ENCODE results near the gene SLC34A1. TPM values are rescaled to one million over a fixed set of nuclear protein-coding genes. Genes with fewer than 3 reads are reported as not detected.

The SLC34A1 gene
- polyA plus RNA-seq, 6 donors from 2014 or later, result not detected

- H3K9me3 Mint-ChIP-seq, result no peaks in the 10 kb centered on the region
- H3K36me3 Mint-ChIP-seq, result no peaks in the 10 kb centered on the region
- ATAC-seq (ENCODE audit: low read depth in 2 of 2), result no peak
- peaks cover 36 to 45% (median 40%) of the 10 kb centered on the region in 3 donors for H3K4me1 Mint-ChIP-seq
- peak overlapping the region; percentile 83 to 100 (median 92) for H3K4me3 Mint-ChIP-seq
- H3K27me3 Mint-ChIP-seq, result no peaks in the 10 kb centered on the region
- H3K27ac Mint-ChIP-seq, result peak overlapping the region; percentile 91 to 99 (median 98)
- no peak for DNase-seq
These were observed 41.1 kb downstream of the SLC34A1 start for GRCh38 chr5:177425196-177425800.

GRCh38 chr5:177425801-177426565 lies 41.7 kb downstream of the SLC34A1 start:
- DNase-seq (peak; percentile 100), ATAC-seq (ENCODE audit: low read depth in 2 of 2) (peak; percentile 80 to 81)
- H3K27me3 Mint-ChIP-seq, result no peaks in the 10 kb centered on the region
- no peaks in the 10 kb centered on the region for H3K36me3 Mint-ChIP-seq
- H3K27ac Mint-ChIP-seq, result peak overlapping the region; percentile 96 to 99 (median 98)
- H3K9me3 Mint-ChIP-seq, result no peaks in the 10 kb centered on the region
- H3K4me1 Mint-ChIP-seq, result peaks cover 43 to 52% (median 47%) of the 10 kb centered on the region in 3 donors
- peak overlapping the region; percentile 83 to 100 (median 92) for H3K4me3 Mint-ChIP-seq

- Mint-ChIP-seq H3K4me3 (peak within 1 kb of the TSS; percentile 83 to 100 (median 93)), H3K4me1 (peaks cover 49 to 59% (median 54%) of the 10 kb centered on the region in 3 donors)
These were observed 42.5 kb downstream of the SLC34A1 start, which contains the start of gene GRK6 for GRCh38 chr5:177426566-177427210. TSS of gene GRK6 (plus strand) at chr5:177426676. CDS start at chr5:177426846, 170 bp downstream.

GRCh38 chr5:177427211-177427822 lies 43.1 kb downstream of the SLC34A1 start:
- ATAC-seq (ENCODE audit: low read depth in 2 of 2), result no peak
- peak overlapping the region; percentile 83 to 97 (median 93) for H3K4me3 Mint-ChIP-seq
- no peaks in the 10 kb centered on the region for H3K36me3 Mint-ChIP-seq
- H3K9me3 Mint-ChIP-seq, result no peaks in the 10 kb centered on the region
- peak overlapping the region; percentile 95 to 99 (median 96) for H3K27ac Mint-ChIP-seq
- DNase-seq, result no peak
- no peaks in the 10 kb centered on the region for H3K27me3 Mint-ChIP-seq
- H3K4me1 Mint-ChIP-seq, result peaks cover 53 to 65% (median 59%) of the 10 kb centered on the region in 3 donors

More at GRCh38 chr5:177426566-177427210, 42.5 kb downstream of the SLC34A1 start, which contains the start of gene GRK6:
- Mint-ChIP-seq H3K36me3 (no peaks in the 10 kb centered on the region), H3K27ac (peak within 1 kb of the TSS; percentile 96 to 99 (median 98)), H3K9me3 (no peaks in the 10 kb centered on the region), H3K27me3 (no peaks in the 10 kb centered on the region)
- ATAC-seq (ENCODE audit: low read depth in 2 of 2), result peak; percentile 11 to 13
- peak; percentile 78 for DNase-seq

GRCh38 chr5:177427919-177428573 lies 43.8 kb downstream of the SLC34A1 start:
- peak overlapping the region; percentile 83 to 97 (median 93) for H3K4me3 Mint-ChIP-seq
- no peaks in the 10 kb centered on the region for H3K27me3 Mint-ChIP-seq
- ATAC-seq (ENCODE audit: low read depth in 2 of 2) (no peak), DNase-seq (no peak)
- peaks cover 53 to 70% (median 63%) of the 10 kb centered on the region in 3 donors for H3K4me1 Mint-ChIP-seq
- H3K9me3 Mint-ChIP-seq, result no peaks in the 10 kb centered on the region
- H3K27ac Mint-ChIP-seq, result peak overlapping the region; percentile 95 to 99 (median 96)
- H3K36me3 Mint-ChIP-seq, result no peaks in the 10 kb centered on the region

- peaks cover 53 to 74% (median 67%) of the 10 kb centered on the region in 3 donors for H3K4me1 Mint-ChIP-seq
- DNase-seq, result no peak
- H3K4me3 Mint-ChIP-seq, result peak overlapping the region; percentile 83 to 97 (median 93)
- no peak for ATAC-seq (ENCODE audit: low read depth in 2 of 2)
- H3K27me3 Mint-ChIP-seq, result no peaks in the 10 kb centered on the region
- H3K27ac Mint-ChIP-seq, result peak overlapping the region; percentile 77 to 99 (median 96)
- H3K9me3 Mint-ChIP-seq, result no peaks in the 10 kb centered on the region
- H3K36me3 Mint-ChIP-seq, result no peaks in the 10 kb centered on the region
These were observed 44.5 kb downstream of the SLC34A1 start for GRCh38 chr5:177428574-177429217.

GRCh38 chr5:177429248-177430040 lies 45.2 kb downstream of the SLC34A1 start:
- H3K9me3 Mint-ChIP-seq, result no peaks in the 10 kb centered on the region
- ATAC-seq (ENCODE audit: low read depth in 2 of 2), result peak; percentile 7 to 10
- H3K27me3 Mint-ChIP-seq, result no peaks in the 10 kb centered on the region
- peak; percentile 80 for DNase-seq
- H3K4me3 Mint-ChIP-seq, result peak overlapping the region; percentile 83 to 97 (median 93)
- H3K36me3 Mint-ChIP-seq, result no peaks in the 10 kb centered on the region
- H3K27ac Mint-ChIP-seq, result peak overlapping the region; percentile 77 to 99 (median 96)
- H3K4me1 Mint-ChIP-seq, result peaks cover 53 to 74% (median 67%) of the 10 kb centered on the region in 3 donors

GRCh38 chr5:177430140-177430951 lies 46.1 kb downstream of the SLC34A1 start:
- Mint-ChIP-seq H3K36me3 (no peaks in the 10 kb centered on the region), H3K27me3 (no peaks in the 10 kb centered on the region), H3K4me3 (peak overlapping the region; percentile 83 to 97 (median 93)), H3K27ac (peak overlapping the region; percentile 77 to 99 (median 97)), H3K9me3 (no peaks in the 10 kb centered on the region), H3K4me1 (peaks cover 50 to 71% (median 62%) of the 10 kb centered on the region in 3 donors)
- ATAC-seq (ENCODE audit: low read depth in 2 of 2), result no peak
- no peak for DNase-seq

GRCh38 chr5:177430972-177431316 lies 46.7 kb downstream of the SLC34A1 start:
- peak overlapping the region in 7 of 8 donors; percentile 83 to 97 (median 92) for H3K4me3 Mint-ChIP-seq
- peaks cover 46 to 67% (median 57%) of the 10 kb centered on the region in 3 donors for H3K4me1 Mint-ChIP-seq
- no peaks in the 10 kb centered on the region for H3K27me3 Mint-ChIP-seq
- H3K36me3 Mint-ChIP-seq, result no peaks in the 10 kb centered on the region
- no peaks in the 10 kb centered on the region for H3K9me3 Mint-ChIP-seq
- H3K27ac Mint-ChIP-seq, result peak overlapping the region; percentile 96 to 99 (median 98)
- no peak for ATAC-seq (ENCODE audit: low read depth in 2 of 2)
- DNase-seq, result no peak

- H3K4me1 Mint-ChIP-seq, result peaks cover 46 to 65% (median 57%) of the 10 kb centered on the region in 3 donors
- H3K27me3 Mint-ChIP-seq, result no peaks in the 10 kb centered on the region
- no peaks in the 10 kb centered on the region for H3K9me3 Mint-ChIP-seq
- H3K4me3 Mint-ChIP-seq, result peak overlapping the region; percentile 68 to 97 (median 87)
- H3K36me3 Mint-ChIP-seq, result peaks cover 0 to 1% of the 10 kb centered on the region in 2 donors
- peak overlapping the region; percentile 96 to 99 (median 98) for H3K27ac Mint-ChIP-seq
- ATAC-seq (ENCODE audit: low read depth in 2 of 2), result peak; percentile 69
- DNase-seq, result peak; percentile 94
These were observed 47.3 kb downstream of the SLC34A1 start for GRCh38 chr5:177431317-177432142.
